Suprapubic skin (tissue), 4 donors: ENCODE results near the gene GAB1. TPM values are rescaled to one million over a fixed set of nuclear protein-coding genes. Genes with fewer than 3 reads are reported as not detected.
A peak's percentile ranks its signal among the peaks of the same experiment; 100 is the strongest.

ENCODE experiments used
- DNase-seq, 2 donors: peaks; one replicate each; pipeline ENCODE4 v3.0.0-alpha.2; 2019; ENCODE audit warnings: low spot score in 2 of 2
- H3K27ac ChIP-seq: fragments of 200-600 bp; sonication (generic); one replicate; pipeline ENCODE4 v1.5.1; 2019
- H3K27me3 ChIP-seq: fragments of 200-600 bp; sonication (generic); one replicate; pipeline ENCODE4 v1.5.1; 2019
- H3K36me3 ChIP-seq: fragments of 200-600 bp; sonication (generic); one replicate; pipeline ENCODE4 v1.5.1; 2019
- H3K4me1 ChIP-seq: fragments of 200-600 bp; sonication (generic); one replicate; pipeline ENCODE4 v1.5.1; 2019
- H3K4me3 ChIP-seq: fragments of 200-600 bp; sonication (generic); one replicate; pipeline ENCODE4 v1.5.1; 2019; ENCODE audit warnings: mild to moderate bottlenecking
- H3K9me3 ChIP-seq: fragments of 200-600 bp; sonication (generic); one replicate; pipeline ENCODE4 v1.5.1; 2019
- EP300 ChIP-seq: sonication (generic); formaldehyde crosslinking; IDR thresholded peaks from one replicate; pipeline ENCODE4 v1.6.1; 2017; ENCODE audit warnings: antibody characterized with exemption
- POLR2A ChIP-seq, 2 donors: fragments of 450-650 bp; IDR thresholded peaks; one replicate each; pipeline ENCODE4 v1.6.1; 2017; ENCODE audit warnings: antibody characterized with exemption in 2 of 2, mild to moderate bottlenecking in 2 of 2, moderate library complexity in 2 of 2
- POLR2AphosphoS5 ChIP-seq, 3 donors: sonication (generic); formaldehyde crosslinking; IDR thresholded peaks; one replicate each; pipeline ENCODE4 v1.6.1; 2017; ENCODE audit warnings: antibody characterized with exemption in 3 of 3
- WGBS: methylation state at CpG from one replicate; pipeline ENCODE4 v1.1.5; 2018; 5-methylcytosine and 5-hydroxymethylcytosine counted together
- total RNA-seq, 4 donors: library from RNA; depleted of rRNA; stranded (reverse); fragments of >200 nt; gene quantifications; one replicate each; pipeline ENCODE4 v1.1.0, GENCODE V29; 2016
- TF ChIP-seq, protein P1 (sequence below), 2 donors: fragments of 200-600 bp in 1 of 2; fragments of 450-650 bp in 1 of 2; sonication (generic) in 1 of 2; IDR thresholded peaks; one replicate each; pipeline ENCODE4 v1.5.1; 2016 to 2019; ENCODE audit warnings: antibody characterized with exemption in 2 of 2, mild to moderate bottlenecking in 1 of 2, moderate library complexity in 1 of 2

Gene GAB1
- total RNA-seq, 4 donors from 2014 or later: 39.5 to 64.5 (median 46.4) TPM

- Histone ChIP-seq H3K4me1 (peaks cover 79% of the 10 kb centered on the region), H3K27me3 (no peaks in the 10 kb centered on the region), H3K9me3 (no peaks in the 10 kb centered on the region), H3K36me3 (no peaks in the 10 kb centered on the region), H3K4me3 (no peak overlapping the region), H3K27ac (no peak overlapping the region)
- DNase-seq: no peak
- WGBS: 70% methylated on average over 2 of the region's 2 CpGs
- TF ChIP-seq, protein P1, sequence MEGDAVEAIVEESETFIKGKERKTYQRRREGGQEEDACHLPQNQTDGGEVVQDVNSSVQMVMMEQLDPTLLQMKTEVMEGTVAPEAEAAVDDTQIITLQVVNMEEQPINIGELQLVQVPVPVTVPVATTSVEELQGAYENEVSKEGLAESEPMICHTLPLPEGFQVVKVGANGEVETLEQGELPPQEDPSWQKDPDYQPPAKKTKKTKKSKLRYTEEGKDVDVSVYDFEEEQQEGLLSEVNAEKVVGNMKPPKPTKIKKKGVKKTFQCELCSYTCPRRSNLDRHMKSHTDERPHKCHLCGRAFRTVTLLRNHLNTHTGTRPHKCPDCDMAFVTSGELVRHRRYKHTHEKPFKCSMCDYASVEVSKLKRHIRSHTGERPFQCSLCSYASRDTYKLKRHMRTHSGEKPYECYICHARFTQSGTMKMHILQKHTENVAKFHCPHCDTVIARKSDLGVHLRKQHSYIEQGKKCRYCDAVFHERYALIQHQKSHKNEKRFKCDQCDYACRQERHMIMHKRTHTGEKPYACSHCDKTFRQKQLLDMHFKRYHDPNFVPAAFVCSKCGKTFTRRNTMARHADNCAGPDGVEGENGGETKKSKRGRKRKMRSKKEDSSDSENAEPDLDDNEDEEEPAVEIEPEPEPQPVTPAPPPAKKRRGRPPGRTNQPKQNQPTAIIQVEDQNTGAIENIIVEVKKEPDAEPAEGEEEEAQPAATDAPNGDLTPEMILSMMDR (IDR thresholded peaks at IDR 0.05): no peak
- TF ChIP-seq EP300: no peak
- TF ChIP-seq POLR2A (IDR thresholded peaks at IDR 0.05): no peak
- TF ChIP-seq POLR2AphosphoS5 (IDR thresholded peaks at IDR 0.05): no peak
Observed at GRCh38 chr4:143353797-143354196, 17.1 kb downstream of the GAB1 start.

DNA sequence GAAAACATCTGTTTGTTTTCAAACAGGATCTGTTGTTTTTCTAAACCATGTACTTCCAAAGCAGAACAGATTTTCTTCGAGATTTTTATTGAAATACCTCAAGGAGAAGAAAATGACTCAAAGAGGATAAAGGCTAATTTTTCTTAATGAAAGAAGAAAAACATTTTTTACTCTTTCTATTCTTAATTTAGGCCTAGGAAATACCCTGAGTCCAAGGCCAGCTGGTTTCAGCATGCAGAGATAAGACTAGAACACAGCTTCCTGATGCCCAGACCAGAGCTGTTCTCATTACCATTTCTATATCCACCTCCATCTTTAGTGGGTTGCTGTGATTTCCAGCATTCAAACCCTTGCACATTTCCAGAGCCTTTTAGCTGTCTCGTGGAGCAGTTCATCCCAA, 18.3 kb downstream of the GAB1 start:
- 56% methylated on average over 2 of the region's 2 CpGs for WGBS
- H3K27me3 ChIP-seq: no peaks in the 10 kb centered on the region

GRCh38 chr4:143355540-143356217, 19.0 kb downstream of the GAB1 start:
- Histone ChIP-seq H3K36me3 (no peaks in the 10 kb centered on the region), H3K9me3 (no peaks in the 10 kb centered on the region), H3K4me3 (no peak overlapping the region), H3K27ac (peak overlapping the region; percentile 20), H3K4me1 (peaks cover 98% of the 10 kb centered on the region), H3K27me3 (no peaks in the 10 kb centered on the region)
- WGBS: 63% methylated on average over 6 of the region's 6 CpGs
- TF ChIP-seq POLR2AphosphoS5 (IDR thresholded peaks at IDR 0.05) (no peak), POLR2A (IDR thresholded peaks at IDR 0.05) (no peak), EP300 (no peak)
- TF ChIP-seq, protein P1 (IDR thresholded peaks at IDR 0.05): no peak
- DNase-seq: no peak

More for the DNA sequence above, 18.3 kb downstream of the GAB1 start:
- Histone ChIP-seq H3K4me1 (peaks cover 91% of the 10 kb centered on the region), H3K27ac (peak overlapping the region; percentile 20), H3K36me3 (no peaks in the 10 kb centered on the region), H3K9me3 (no peaks in the 10 kb centered on the region), H3K4me3 (no peak overlapping the region)
- DNase-seq: no peak
- TF ChIP-seq, protein P1 (IDR thresholded peaks at IDR 0.05): no peak
- no peak for TF ChIP-seq POLR2AphosphoS5 (IDR thresholded peaks at IDR 0.05)
- no peak for TF ChIP-seq POLR2A (IDR thresholded peaks at IDR 0.05)
- TF ChIP-seq EP300: no peak

DNA sequence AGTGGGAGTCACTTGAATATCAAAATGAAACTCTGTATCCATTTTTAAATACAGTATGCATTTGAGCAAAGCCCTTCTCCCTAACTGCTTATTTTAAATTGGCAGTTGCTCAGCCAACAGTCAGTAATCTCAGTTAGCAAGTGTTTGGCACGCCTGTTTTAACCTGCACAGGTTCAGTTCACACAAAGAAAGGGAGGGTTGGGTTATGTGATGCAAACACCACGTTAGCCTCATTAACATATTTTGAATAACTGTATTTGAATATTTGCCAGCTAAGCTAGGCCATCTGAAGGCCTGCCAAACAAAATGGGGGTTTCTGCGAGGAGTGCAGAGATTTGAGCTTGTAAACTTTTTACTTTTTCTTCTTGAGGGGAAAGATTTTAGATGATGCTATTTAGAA, 19.8 kb downstream of the GAB1 start:
- WGBS: 47% methylated on average over 3 of the region's 3 CpGs
- no peaks in the 10 kb centered on the region for H3K9me3 ChIP-seq
- no peaks in the 10 kb centered on the region for H3K27me3 ChIP-seq
- H3K27ac ChIP-seq: no peak overlapping the region
- no peaks in the 10 kb centered on the region for H3K36me3 ChIP-seq
- peaks cover 98% of the 10 kb centered on the region for H3K4me1 ChIP-seq
- DNase-seq: no peak
- TF ChIP-seq, protein P1 (IDR thresholded peaks at IDR 0.05): no peak
- TF ChIP-seq EP300 (no peak), POLR2AphosphoS5 (IDR thresholded peaks at IDR 0.05) (no peak), POLR2A (IDR thresholded peaks at IDR 0.05) (no peak)
- no peak overlapping the region for H3K4me3 ChIP-seq

GRCh38 chr4:143357161-143357845, 20.6 kb downstream of the GAB1 start:
- Histone ChIP-seq H3K4me3 (no peak overlapping the region), H3K4me1 (peaks cover 95% of the 10 kb centered on the region), H3K36me3 (no peaks in the 10 kb centered on the region), H3K27ac (peak overlapping the region; percentile 28), H3K27me3 (no peaks in the 10 kb centered on the region), H3K9me3 (no peaks in the 10 kb centered on the region)
- 95% methylated on average over 1 of the region's 1 CpG for WGBS
- no peak for TF ChIP-seq POLR2AphosphoS5 (IDR thresholded peaks at IDR 0.05)
- TF ChIP-seq, protein P1 (IDR thresholded peaks at IDR 0.05): no peak
- TF ChIP-seq POLR2A (IDR thresholded peaks at IDR 0.05): no peak
- no peak for TF ChIP-seq EP300
- no peak for DNase-seq
